ENCODE results near the gene DRAM1.
A peak's percentile ranks its signal among the peaks of the same experiment; 100 is the strongest.

The DRAM1 gene, protein sequence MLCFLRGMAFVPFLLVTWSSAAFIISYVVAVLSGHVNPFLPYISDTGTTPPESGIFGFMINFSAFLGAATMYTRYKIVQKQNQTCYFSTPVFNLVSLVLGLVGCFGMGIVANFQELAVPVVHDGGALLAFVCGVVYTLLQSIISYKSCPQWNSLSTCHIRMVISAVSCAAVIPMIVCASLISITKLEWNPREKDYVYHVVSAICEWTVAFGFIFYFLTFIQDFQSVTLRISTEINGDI

DNA sequence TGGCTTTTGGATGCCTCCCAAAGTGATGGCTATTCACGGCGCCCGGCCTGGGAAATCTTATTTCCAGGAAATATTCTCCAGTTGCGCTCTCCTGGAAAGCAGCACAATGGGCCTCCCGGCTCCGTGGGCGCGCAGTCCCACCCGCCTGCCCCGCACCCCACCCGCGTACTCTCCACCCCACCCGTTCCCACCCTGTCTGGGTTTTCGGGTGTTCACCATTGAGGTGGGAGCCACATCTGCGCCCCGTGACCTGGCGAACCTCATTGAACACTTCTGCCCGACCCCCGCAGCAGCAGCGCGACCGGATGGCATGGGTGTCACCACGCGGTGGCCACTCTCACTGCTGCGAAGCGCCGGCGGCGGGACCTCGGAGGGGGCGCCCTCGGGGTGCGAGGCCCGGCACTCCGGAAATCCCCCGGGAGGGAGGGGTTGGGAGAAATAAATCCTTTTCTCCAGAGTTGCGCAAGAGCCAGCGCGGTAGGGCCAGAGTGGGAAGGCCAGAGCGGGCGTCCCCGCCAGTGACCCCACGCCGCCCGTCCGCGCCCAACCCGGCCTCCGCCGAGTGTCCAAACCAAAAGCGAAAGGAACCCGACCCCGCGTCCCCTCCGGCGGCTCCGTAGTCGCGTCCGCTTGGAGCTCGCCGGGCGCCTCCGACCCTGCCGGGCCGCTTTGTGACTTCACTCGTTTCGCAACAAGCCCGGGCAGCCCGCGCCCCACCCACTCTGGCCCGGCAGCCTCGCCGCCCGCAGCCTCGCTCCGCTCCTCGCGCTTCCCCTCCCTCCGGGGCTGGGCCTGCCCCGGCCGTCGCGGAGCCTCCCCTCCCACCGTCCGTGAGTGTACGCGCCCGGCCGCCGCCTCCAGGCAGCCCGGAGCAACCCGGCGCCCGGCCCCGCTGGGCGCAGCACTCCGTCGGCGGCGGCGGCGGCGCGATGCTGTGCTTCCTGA, at the start of gene DRAM1:
Gene DRAM1 (plus strand): TSS at position 720 of the 945 bp plus-strand sequence. CDS start 210 bp downstream, at position 930.
- TF ChIP-seq, protein P1, sequence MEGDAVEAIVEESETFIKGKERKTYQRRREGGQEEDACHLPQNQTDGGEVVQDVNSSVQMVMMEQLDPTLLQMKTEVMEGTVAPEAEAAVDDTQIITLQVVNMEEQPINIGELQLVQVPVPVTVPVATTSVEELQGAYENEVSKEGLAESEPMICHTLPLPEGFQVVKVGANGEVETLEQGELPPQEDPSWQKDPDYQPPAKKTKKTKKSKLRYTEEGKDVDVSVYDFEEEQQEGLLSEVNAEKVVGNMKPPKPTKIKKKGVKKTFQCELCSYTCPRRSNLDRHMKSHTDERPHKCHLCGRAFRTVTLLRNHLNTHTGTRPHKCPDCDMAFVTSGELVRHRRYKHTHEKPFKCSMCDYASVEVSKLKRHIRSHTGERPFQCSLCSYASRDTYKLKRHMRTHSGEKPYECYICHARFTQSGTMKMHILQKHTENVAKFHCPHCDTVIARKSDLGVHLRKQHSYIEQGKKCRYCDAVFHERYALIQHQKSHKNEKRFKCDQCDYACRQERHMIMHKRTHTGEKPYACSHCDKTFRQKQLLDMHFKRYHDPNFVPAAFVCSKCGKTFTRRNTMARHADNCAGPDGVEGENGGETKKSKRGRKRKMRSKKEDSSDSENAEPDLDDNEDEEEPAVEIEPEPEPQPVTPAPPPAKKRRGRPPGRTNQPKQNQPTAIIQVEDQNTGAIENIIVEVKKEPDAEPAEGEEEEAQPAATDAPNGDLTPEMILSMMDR (IDR thresholded peaks at IDR 0.05) = no peak; the same call in 1 of the 2 replicates

DNA sequence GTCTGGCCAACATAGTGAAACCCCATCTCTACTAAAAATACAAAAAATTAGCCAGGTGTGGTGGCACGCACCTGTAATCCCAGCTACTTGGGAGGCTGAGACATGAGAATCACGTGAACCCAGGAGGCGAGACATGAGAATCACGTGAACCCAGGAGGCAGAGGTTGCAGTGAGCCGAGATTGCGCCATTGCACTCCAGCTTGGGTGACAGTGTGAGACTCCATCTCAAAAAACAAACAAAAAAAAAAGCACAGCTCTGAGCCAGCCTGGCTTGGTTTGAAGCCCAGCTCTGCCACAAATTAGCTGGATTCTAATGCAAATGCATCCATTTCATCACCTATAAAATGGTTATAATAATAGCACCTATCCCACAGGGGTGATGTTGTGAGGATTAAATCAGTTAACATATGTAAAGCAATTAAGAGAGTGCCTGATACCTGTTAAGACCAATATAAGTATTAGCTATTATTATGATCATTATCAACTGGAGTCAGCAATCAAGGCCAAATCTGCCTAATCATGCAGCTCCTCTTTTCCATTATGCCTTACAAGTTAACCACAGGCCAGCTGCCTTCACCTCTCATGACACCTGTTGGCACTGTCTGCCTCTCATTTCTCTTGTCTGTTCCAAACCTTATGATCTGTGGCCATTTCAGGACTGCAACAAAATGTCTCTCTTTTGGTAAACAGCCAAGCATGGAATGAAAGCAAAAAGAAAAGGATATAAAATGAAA, 48.8 kb upstream of the DRAM1 start:
- TF ChIP-seq, protein P1 (IDR thresholded peaks at IDR 0.05) = no peak

DNA sequence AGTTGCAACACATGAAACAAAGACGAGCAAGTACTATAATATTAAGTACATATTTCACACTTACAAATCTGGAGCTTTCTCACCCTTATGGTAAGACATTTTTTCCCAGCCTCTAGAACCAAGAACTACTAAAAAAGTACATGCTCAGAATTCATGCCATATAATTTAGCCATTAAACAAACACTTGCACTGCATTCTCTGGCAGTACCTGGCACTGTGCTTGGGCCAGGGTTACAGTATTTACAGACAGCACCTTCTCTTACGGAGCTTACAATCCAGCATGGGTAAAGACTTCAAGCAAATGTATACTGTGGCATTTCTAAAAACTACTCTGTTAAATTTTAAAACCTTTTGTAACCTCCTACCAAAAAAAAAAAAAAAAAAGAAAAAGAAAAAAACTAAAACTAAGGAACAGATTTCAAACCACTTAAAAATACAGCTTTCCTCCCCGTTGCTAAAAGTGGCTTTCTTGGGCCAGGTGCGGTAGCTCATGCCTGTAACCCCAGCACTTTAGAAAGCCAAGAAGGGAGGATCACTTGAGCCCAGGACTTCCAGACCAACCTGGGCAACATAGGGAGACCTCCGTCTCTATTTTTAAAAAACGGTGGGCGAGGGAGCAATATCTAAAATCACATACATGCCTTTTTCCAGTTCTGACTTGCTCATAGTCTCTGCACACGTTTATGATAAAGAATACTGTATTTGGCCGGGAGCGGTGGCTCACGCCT, 47.6 kb upstream of the DRAM1 start:
- TF ChIP-seq, protein P1 (IDR thresholded peaks at IDR 0.05) = no peak

DNA sequence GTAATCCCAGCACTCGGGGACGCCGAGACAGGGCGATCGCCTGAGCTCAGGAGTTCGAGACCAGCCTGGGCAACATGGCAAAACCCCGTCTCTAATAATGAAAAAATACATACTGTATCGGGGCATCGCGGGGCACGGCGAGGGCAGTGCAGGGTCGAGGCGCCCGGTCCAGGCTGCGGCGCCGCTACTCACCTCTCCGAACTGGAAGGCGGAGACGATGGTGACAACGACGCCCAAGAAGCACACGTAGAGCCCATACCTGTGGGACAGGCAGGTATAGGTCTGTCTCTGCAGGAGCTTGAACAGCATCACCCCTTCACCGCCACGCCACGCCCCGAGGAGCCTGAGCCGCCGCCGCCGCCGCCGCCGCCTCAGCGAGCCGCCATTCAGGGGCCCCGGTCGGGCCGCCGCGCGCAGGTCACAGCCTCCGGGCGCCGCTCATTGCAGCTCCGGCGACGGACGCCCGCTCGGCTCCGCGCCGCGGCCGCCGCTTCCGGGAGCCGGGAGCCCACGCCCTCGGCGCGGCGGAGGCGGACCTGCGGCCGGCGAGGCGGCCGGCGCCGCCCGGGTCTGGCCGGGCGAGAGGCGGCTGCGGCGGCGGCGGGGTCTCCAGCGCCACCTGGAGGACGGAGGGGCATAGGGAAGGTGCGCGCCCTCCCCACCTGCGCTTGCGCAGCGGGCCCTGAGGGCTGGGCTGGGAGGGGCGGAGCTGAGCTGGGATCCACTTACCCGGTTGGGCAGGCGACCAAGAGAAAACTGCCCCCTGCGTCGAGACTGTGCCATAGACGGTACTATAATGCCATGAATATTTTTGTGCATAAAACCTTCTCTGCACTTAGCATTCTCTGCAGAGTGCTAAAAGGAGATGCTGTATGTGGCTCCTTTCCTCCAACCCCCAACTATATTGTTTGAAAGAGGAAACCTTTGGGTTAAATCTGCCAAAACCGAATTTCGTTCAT, 46.7 kb upstream of the DRAM1 start, which contains the start of gene GNPTAB:
Gene GNPTAB (minus strand): TSS at position 593 of the 959 bp plus-strand sequence. CDS start 284 bp downstream, at position 309.
- TF ChIP-seq, protein P1 (IDR thresholded peaks at IDR 0.05) = peak; percentile 88

DNA sequence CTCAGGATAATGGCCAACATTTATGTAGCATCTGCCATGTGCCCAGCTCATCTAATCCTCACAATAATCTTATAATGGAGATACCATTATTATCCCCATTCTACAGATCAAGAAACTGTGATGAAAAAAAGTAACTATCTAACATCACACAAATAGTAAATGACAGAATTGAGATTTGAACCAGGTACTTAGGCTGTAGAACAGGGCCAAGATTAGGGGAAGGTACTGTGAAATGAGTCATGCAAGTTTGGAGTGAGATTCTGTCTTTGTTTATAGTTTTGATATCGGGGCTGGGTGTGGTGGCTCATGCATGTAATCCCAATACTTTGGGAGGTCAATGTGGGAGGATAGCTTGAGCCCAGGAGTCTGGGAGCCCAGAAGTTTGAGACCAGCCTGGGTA, 45.4 kb upstream of the DRAM1 start:
- TF ChIP-seq, protein P1 (IDR thresholded peaks at IDR 0.05) = no peak

DNA sequence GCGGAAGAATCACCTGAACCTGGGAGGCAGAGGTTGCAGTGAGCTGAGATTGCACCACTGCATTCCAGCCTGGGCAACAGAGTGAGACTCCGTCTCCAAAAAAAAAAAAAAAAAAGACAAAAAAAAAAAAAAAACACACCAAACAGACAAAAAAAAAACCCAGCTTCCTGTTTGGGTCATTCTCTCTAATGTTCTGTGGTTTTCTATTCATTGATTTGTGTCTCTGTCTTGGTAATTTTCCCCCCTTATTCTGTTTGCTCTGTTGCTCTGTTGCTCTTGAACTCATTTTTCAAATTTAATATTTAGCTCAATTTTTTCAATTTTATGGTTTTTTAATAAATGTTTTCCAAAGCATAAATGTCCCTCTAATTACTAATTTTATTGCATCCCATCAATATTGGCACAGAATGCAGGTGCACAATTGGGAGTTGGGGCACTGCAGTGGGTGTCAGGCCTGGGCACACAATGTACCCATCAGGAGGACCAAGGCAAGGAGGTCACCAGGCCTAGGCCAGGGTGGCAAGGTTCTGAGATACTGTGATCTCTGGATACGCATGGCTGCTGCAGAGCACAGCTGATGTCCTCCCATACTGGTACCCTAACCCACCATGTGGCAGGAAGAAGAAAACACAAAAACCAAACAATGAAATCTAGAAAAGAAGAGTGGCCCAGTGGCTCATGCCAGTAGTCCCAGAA, 38.6 kb upstream of the DRAM1 start:
- TF ChIP-seq, protein P1 (IDR thresholded peaks at IDR 0.05) = no peak
